ENCODE results near the gene MYO1H.

GRCh38 chr12:109455706-109456105 is 108.0 kb downstream of the MYO1H start:
- no peak for TF ChIP-seq CTCF (IDR thresholded peaks at IDR 0.05)
- no peak for TF ChIP-seq ZFX (IDR thresholded peaks at IDR 0.05; ENCODE audit: borderline replicate concordance)
